Measurements from ENCODE around the gene KDM5D.

Gene KDM5D
- total RNA-seq: 31.1 to 93.8 (median 68.8) reads per million in 18 experiments

GRCh38 chrY:19744381-19745378, at the start of gene KDM5D:
Gene KDM5D (minus strand): TSS chrY:19744726. CDS start chrY:19744534, 192 bp downstream.
- DNase-seq: peak; percentile 48 to 57

GRCh38 chrY:19768375-19768774, 23.8 kb upstream of the KDM5D start:
- no peak for DNase-seq

GRCh38 chrY:19743331-19743730, 1.2 kb downstream of the KDM5D start:
- DNase-seq: no peak

GRCh38 chrY:19742153-19742552, 2.4 kb downstream of the KDM5D start:
- no peak for DNase-seq

GRCh38 chrY:19734425-19734824, 10.1 kb downstream of the KDM5D start:
- DNase-seq: no peak

GRCh38 chrY:19717950-19718349, 26.6 kb downstream of the KDM5D start:
- peak in 1 of 2 donors; percentile 0 for DNase-seq

- no peak for DNase-seq
Measured at GRCh38 chrY:19717146-19717545, 27.4 kb downstream of the KDM5D start.

- no peak for DNase-seq
Measured at GRCh38 chrY:19715226-19715625, 29.3 kb downstream of the KDM5D start.

GRCh38 chrY:19713430-19713829, 31.1 kb downstream of the KDM5D start:
- no peak for DNase-seq

GRCh38 chrY:19706273-19706672, 38.3 kb downstream of the KDM5D start:
- no peak for DNase-seq

GRCh38 chrY:19698495-19698894, 46.0 kb downstream of the KDM5D start:
- no peak for DNase-seq

- DNase-seq: no peak
Measured at GRCh38 chrY:19680821-19681220, 63.7 kb downstream of the KDM5D start.

All from inflammatory macrophage (primary cell).